Subcutaneous adipose tissue (tissue), 4 donors: ENCODE measurements around the gene PAQR3. TPM values are rescaled to one million over a fixed set of nuclear protein-coding genes. Genes with fewer than 3 reads are reported as not detected.

Source experiments
- total RNA-seq, 4 donors: library from RNA; depleted of rRNA; stranded (reverse); fragments of >200 nt; gene quantifications; one replicate each; pipeline ENCODE4 v1.1.0, GENCODE V29; 2016
- TF ChIP-seq, protein P1 (sequence below): fragments of 450-650 bp; IDR thresholded peaks from one replicate; pipeline ENCODE4 v1.5.1; 2016; ENCODE audit warnings: low read depth, mild to moderate bottlenecking, control low read depth, antibody characterized with exemption, moderate library complexity

The PAQR3 gene
- total RNA-seq, 4 donors from 2014 or later: 7.3 to 25.3 (median 16.4) TPM

DNA sequence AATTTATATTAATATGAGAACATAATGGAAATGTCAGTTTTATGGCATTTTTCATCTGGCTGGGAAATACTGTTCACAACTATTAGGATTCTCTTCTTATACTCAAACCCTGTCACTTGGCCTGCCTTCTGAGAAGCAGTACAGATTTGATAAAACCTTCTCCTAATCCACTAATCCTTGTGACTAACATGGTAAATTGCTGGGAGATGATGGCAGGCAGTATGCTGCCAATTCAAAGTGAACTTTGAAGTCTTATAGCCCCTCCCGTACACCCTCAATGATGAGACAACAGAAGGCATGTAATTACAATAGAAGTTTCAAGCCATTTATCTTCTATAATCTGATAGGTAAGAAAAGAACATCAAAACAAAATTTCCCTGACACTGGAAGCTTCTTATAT lies 36.9 kb downstream of the PAQR3 start:
- TF ChIP-seq, protein P1, sequence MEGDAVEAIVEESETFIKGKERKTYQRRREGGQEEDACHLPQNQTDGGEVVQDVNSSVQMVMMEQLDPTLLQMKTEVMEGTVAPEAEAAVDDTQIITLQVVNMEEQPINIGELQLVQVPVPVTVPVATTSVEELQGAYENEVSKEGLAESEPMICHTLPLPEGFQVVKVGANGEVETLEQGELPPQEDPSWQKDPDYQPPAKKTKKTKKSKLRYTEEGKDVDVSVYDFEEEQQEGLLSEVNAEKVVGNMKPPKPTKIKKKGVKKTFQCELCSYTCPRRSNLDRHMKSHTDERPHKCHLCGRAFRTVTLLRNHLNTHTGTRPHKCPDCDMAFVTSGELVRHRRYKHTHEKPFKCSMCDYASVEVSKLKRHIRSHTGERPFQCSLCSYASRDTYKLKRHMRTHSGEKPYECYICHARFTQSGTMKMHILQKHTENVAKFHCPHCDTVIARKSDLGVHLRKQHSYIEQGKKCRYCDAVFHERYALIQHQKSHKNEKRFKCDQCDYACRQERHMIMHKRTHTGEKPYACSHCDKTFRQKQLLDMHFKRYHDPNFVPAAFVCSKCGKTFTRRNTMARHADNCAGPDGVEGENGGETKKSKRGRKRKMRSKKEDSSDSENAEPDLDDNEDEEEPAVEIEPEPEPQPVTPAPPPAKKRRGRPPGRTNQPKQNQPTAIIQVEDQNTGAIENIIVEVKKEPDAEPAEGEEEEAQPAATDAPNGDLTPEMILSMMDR: no peak

DNA sequence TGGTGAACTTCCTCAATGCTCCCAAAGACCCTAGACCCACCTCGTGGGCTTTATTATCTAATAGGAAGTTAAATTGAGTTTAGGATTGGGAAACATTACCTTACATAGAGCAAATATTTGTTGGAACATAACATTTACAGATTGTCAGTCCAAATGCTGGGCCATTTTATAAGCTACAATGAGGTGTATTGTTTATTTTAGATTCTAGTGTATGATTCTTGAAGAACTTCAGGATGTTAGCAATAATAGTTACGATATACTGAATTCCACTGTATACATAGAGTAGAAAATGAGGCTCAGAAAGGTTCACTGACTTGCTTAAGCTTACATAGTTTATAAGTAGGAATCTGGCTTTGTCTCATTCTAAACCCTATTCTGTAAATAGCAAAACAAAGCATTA lies 37.4 kb downstream of the PAQR3 start:
- TF ChIP-seq, protein P1: no peak

DNA sequence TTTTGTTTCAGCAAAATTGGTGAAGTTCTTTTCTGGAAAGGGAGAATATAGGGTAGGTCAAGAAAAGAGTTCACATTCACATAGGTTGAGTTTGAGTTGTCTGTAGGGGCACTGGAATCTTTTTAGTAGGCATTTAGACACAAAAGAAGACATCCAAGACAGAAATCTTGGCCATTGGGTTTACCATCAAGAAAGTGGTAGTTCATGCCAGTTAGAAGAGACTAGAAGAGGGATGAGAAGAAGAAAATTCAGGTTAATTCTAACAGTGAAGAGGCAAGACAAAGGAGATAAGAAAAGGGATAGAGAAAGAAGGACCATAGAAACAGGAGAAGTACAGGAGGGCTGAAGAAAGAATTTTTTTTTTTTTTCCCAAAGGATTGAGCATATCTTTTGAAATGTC lies 39.9 kb downstream of the PAQR3 start:
- TF ChIP-seq, protein P1: no peak

DNA sequence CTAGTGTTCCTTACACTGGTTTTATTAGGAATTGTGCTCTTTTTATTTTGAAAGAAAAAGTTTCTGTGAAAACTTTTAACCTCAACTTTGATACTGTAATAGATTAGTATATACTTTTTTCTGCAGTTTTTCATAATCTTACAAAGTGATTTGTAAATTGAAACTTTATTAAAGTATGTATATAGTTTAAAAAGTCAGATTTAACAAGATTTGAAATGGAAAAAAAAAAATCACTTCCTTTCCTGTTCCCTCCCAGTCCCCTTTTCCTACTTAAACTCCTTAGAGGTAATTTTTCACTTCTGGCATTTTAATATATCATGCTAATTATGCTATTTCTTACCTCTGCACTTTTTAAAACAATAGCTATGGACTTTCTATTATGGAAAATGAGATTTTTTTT lies 49.3 kb downstream of the PAQR3 start:
- TF ChIP-seq, protein P1: no peak

DNA sequence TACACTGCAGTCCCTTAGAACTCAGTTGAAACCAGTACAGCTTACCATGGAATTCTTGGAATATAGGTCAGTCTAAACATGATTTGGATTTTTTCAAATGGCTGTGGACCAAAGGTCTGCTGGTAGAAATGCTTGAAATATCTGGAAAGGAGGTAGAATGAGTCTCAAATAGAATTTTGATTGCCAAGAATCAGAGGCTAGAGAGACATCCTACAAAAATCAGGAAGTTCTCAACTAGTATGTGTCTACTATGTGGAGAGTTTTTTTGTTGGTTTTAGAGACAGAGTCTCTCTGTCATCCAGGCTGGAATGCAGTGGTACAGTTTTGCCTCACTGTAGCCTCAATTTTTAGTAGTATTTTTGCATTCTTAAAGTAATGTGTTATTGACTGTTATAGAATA lies 53.6 kb downstream of the PAQR3 start:
- TF ChIP-seq, protein P1: no peak

DNA sequence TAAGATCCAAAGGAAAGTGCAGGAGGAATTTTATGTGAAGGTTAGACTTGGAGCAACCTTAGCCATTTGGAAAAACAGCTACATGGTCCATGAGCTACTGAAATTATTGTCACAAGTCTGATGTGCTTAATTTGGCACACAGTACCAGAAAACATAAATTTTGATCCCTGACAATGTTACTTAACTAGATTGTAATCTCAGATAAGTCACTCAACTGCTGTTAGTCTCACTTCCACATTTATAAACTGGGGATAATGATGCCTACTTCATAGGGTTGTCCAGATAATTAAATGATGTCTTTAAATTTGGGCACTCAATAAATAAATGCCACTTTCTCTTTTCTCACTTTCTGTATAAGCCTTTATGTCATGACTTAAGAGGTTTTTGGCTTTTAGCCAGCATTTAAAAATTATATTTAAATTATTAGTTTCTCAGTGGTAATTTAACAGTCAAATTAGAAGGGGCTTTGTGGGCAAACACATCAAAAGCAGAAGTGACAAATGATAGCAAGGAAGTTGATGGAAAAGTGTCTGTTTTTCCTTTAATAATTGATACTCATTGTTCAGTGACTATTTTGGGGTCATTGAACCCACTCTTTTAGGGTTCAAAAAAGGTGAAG lies 58.3 kb downstream of the PAQR3 start:
- TF ChIP-seq, protein P1: no peak

DNA sequence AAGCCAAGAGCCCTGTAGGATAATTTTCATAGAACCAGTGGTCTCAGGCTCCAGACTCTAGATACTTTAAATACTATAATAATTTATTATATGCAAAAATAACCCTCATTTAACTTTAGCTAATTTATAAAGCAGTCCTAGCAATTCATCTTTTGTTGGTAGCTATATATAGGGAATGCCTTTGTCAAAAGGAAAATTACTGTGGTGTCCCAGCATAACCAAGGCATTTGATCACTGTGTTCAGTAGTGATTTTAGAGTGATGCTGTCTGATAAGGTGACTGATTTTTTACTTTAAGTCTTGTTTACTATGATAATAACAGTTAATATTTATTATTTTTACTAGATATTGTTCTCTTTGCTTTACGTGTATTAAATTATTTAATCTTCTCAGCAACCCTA lies 61.2 kb downstream of the PAQR3 start:
- TF ChIP-seq, protein P1: no peak
